HG03565 (cell line): Measurements from ENCODE around the gene CFAP77.

Experiments used
- ATAC-seq: cut with Tn5 transposase; IDR thresholded peaks from one replicate; pipeline ENCODE4 v1.9.1; 2021; ENCODE audit warnings: mild to moderate bottlenecking, moderate library complexity; ENCODE audit not compliant: unreplicated experiment

Gene CFAP77

GRCh38 chr9:132447346-132447745, 37.3 kb downstream of the CFAP77 start:
- ATAC-seq, result no peak

GRCh38 chr9:132447902-132448301, 37.9 kb downstream of the CFAP77 start:
- ATAC-seq, result no peak

GRCh38 chr9:132451276-132451675, 41.3 kb downstream of the CFAP77 start:
- ATAC-seq, result no peak

- ATAC-seq, result no peak
Observed at GRCh38 chr9:132456241-132456640, 46.2 kb downstream of the CFAP77 start.

GRCh38 chr9:132457504-132458236, 47.7 kb downstream of the CFAP77 start:
- no peak for ATAC-seq

- ATAC-seq, result no peak
Observed at GRCh38 chr9:132458432-132458831, 48.4 kb downstream of the CFAP77 start.

- no peak for ATAC-seq
Observed at GRCh38 chr9:132459661-132460060, 49.6 kb downstream of the CFAP77 start.

- ATAC-seq, result no peak
Observed at GRCh38 chr9:132460240-132460639, 50.2 kb downstream of the CFAP77 start.

- no peak for ATAC-seq
Observed at GRCh38 chr9:132461281-132461896, 51.4 kb downstream of the CFAP77 start.

- no peak for ATAC-seq
Observed at GRCh38 chr9:132461971-132462370, 52.0 kb downstream of the CFAP77 start.

- no peak for ATAC-seq
Observed at GRCh38 chr9:132464547-132464946, 54.5 kb downstream of the CFAP77 start.

- ATAC-seq, result no peak
Observed at GRCh38 chr9:132465131-132465635, 55.2 kb downstream of the CFAP77 start.

GRCh38 chr9:132472199-132472598, 62.2 kb downstream of the CFAP77 start:
- ATAC-seq, result no peak

GRCh38 chr9:132472599-132472998, 62.6 kb downstream of the CFAP77 start:
- no peak for ATAC-seq

GRCh38 chr9:132474253-132474652, 64.2 kb downstream of the CFAP77 start:
- no peak for ATAC-seq

GRCh38 chr9:132478353-132479050, 68.5 kb downstream of the CFAP77 start:
- no peak for ATAC-seq

- no peak for ATAC-seq
Observed at GRCh38 chr9:132479733-132480132, 69.7 kb downstream of the CFAP77 start.

GRCh38 chr9:132481053-132481849, 71.2 kb downstream of the CFAP77 start:
- no peak for ATAC-seq

GRCh38 chr9:132482196-132482813, 72.3 kb downstream of the CFAP77 start:
- ATAC-seq, result no peak

- no peak for ATAC-seq
Observed at GRCh38 chr9:132485393-132485792, 75.4 kb downstream of the CFAP77 start.
